Kidney (tissue), 14 donors: ENCODE data around the gene NXNL1. TPM values are rescaled to one million over a fixed set of nuclear protein-coding genes. Genes with fewer than 3 reads are reported as not detected.

ENCODE experiments used
- DNase-seq, 5 donors: peaks; one replicate each; pipeline ENCODE4 v3.0.0-alpha.2; 2013 to 2020
- FAIRE-seq: peaks from 2 replicates; lab custom pipeline; 2012; peaks lifted over from hg19 to GRCh38; lab: Jason Lieb, UNC
- H3K27ac ChIP-seq, 2 donors: one replicate each; pipeline ENCODE4 v1.7.0; 2013; ENCODE audit warnings: low read depth in 2 of 2, low read length in 2 of 2, inconsistent platforms in 1 of 2
- H3K27me3 ChIP-seq: one replicate; pipeline ENCODE4 v1.7.1; 2013; ENCODE audit warnings: low read length, inconsistent platforms; ENCODE audit not compliant: control insufficient read depth, insufficient read depth
- H3K36me3 ChIP-seq, 3 donors: one replicate each; pipeline versions ENCODE4 v1.7.0 to v1.7.1; 2013; ENCODE audit warnings: low read length in 3 of 3, control low read depth in 1 of 3, inconsistent platforms in 1 of 3; ENCODE audit not compliant: insufficient read depth in 3 of 3, control insufficient read depth in 2 of 3
- H3K4me1 ChIP-seq, 3 donors: one replicate each; pipeline versions ENCODE4 v1.7.0 to v1.7.1; 2013; ENCODE audit warnings: low read length in 3 of 3, inconsistent platforms in 1 of 3, low read depth in 1 of 3; ENCODE audit not compliant: control insufficient read depth in 2 of 3, insufficient read depth in 2 of 3
- H3K4me3 ChIP-seq, 3 donors: one replicate each; pipeline versions ENCODE4 v1.7.0 to v1.8.1; 2013; ENCODE audit warnings: low read length in 3 of 3, control low read depth in 1 of 3, inconsistent platforms in 1 of 3
- H3K9ac ChIP-seq, 3 donors: one replicate each; pipeline versions ENCODE4 v1.7.0 to v1.7.1; 2013; ENCODE audit warnings: low read length in 3 of 3, control low read depth in 1 of 3, inconsistent platforms in 1 of 3
- H3K9me3 ChIP-seq, 3 donors: one replicate each; pipeline versions ENCODE4 v1.7.0 to v1.7.1; 2013; ENCODE audit warnings: low read length in 3 of 3, control low read depth in 1 of 3, inconsistent platforms in 1 of 3; ENCODE audit not compliant: control insufficient read depth in 2 of 3, insufficient read depth in 1 of 3
- CTCF ChIP-seq: IDR thresholded peaks from 3 replicates; pipeline ENCODE4 v1.5.1; 2012; ENCODE audit warnings: mild to moderate bottlenecking, moderate library complexity, borderline replicate concordance; ENCODE audit not compliant: insufficient read depth; ENCODE audit errors: extremely low read depth
- intact Hi-C: fragments of 100-400 bp; cut with DNase I; formaldehyde crosslinking; loops from one replicate; pipeline ENCODE4 v1.11.1; 2022
- polyA plus RNA-seq: library from polyadenylated mRNA; stranded (reverse); fragments of 350-450 nt; fragmentation: Illumina TruSeq; extraction: RNeasy Lipid Tissue Mini Kit (QIAGEN cat#74804); gene quantifications from one replicate; pipeline ENCODE4 v1.2.3, GENCODE V29; 2014; ENCODE audit warnings: low read depth, low replicate concordance; ENCODE audit not compliant: insufficient read depth
- total RNA-seq: library from RNA; stranded (reverse); fragmentation: NEBNext Ultra II Directional; extraction: Animal tissue kit (Norgen Biotek cat#: 25700); gene quantifications from one replicate; pipeline ENCODE4 v1.2.1, GENCODE V29; 2021
- donor health status: control.
- donor health status: control.
- donor health status: control.
- donor health status: control.
- donor health status: control.
- donor health status: DM: yes; HTN: yes; CAD: no.
- donor health status: Normal renal cell carcinoma (clear cell type).

The NXNL1 gene
- total and polyA plus RNA-seq, 2 donors from 2014 or later = not detected

DNA sequence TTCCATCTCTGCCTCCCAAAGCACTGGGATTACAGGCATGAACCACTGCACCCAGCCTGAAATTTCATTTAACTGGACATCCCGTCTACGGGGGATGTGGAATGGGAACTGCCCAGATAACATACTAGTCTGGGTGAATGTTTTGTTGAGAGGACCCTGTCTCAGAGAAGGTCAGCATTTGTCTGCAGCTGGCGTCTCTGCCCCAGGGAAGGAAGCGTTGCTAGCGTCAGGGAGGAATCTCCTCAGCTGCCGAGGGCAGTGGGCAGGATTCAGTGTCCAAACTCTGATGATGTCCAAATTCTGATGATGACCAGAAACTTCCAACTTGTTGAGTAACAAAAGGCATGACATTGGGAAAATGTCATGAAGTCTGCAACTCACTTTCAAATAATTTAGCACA, 3.1 kb downstream of the NXNL1 start:
- peak in 3 of 5 donors; percentile 49 to 69 (median 52) for DNase-seq
- intact Hi-C loops = no loop called here
- H3K36me3 ChIP-seq = no peaks in the 10 kb centered on the region
- no peak overlapping the region for H3K4me3 ChIP-seq
- no peak overlapping the region for H3K27ac ChIP-seq
- H3K9ac ChIP-seq = no peak overlapping the region
- H3K27me3 ChIP-seq = peaks cover 10% of the 10 kb centered on the region
- no peaks in the 10 kb centered on the region for H3K9me3 ChIP-seq
- no peak for FAIRE-seq
- H3K4me1 ChIP-seq = peaks cover 0 to 4% (median 0%) of the 10 kb centered on the region in 3 donors
- no peak for TF ChIP-seq CTCF

GRCh38 chr19:17456127-17456526, 4.6 kb downstream of the NXNL1 start:
- H3K27me3 ChIP-seq = peaks cover 10% of the 10 kb centered on the region
- no peak overlapping the region for H3K4me3 ChIP-seq
- H3K4me1 ChIP-seq = peaks cover 0 to 4% (median 0%) of the 10 kb centered on the region in 3 donors
- no peaks in the 10 kb centered on the region for H3K36me3 ChIP-seq
- no peak overlapping the region for H3K9ac ChIP-seq
- TF ChIP-seq CTCF = no peak
- no peak for DNase-seq
- intact Hi-C loops = no loop called here
- no peaks in the 10 kb centered on the region for H3K9me3 ChIP-seq
- no peak overlapping the region for H3K27ac ChIP-seq
- no peak for FAIRE-seq

- FAIRE-seq = no peak
Observed at GRCh38 chr19:17455308-17456123, 5.2 kb downstream of the NXNL1 start.

More at GRCh38 chr19:17455308-17456123, 5.2 kb downstream of the NXNL1 start:
- no peak for TF ChIP-seq CTCF
- no peak overlapping the region for H3K27ac ChIP-seq
- H3K4me1 ChIP-seq = peaks cover 0 to 4% (median 0%) of the 10 kb centered on the region in 3 donors
- H3K9me3 ChIP-seq = no peaks in the 10 kb centered on the region
- H3K36me3 ChIP-seq = no peaks in the 10 kb centered on the region
- intact Hi-C loops = no loop called here
- H3K4me3 ChIP-seq = no peak overlapping the region
- peak; percentile 63 to 75 (median 70) for DNase-seq
- H3K9ac ChIP-seq = no peak overlapping the region
- H3K27me3 ChIP-seq = peaks cover 10% of the 10 kb centered on the region
